CD4-positive, alpha-beta T cell treated with Interleukin-2 at 100 ng/mL for 4 hours (primary cell): Measurements from ENCODE around the gene TMEM63C.

Experiments used
- DNase-seq: peaks from one replicate; pipeline ENCODE4 v3.0.0-alpha.2; 2020; ENCODE audit warnings: low spot score

TMEM63C gene

GRCh38 chr14:77258566-77258965 lies 77.0 kb downstream of the TMEM63C start:
- no peak for DNase-seq

- DNase-seq = no peak
Observed at GRCh38 chr14:77259025-77259715, 77.6 kb downstream of the TMEM63C start.

GRCh38 chr14:77260199-77260598 lies 78.6 kb downstream of the TMEM63C start:
- no peak for DNase-seq

GRCh38 chr14:77260631-77261030 lies 79.0 kb downstream of the TMEM63C start:
- no peak for DNase-seq

GRCh38 chr14:77264466-77265186 lies 83.0 kb downstream of the TMEM63C start:
- no peak for DNase-seq

GRCh38 chr14:77265187-77265515 lies 83.6 kb downstream of the TMEM63C start:
- no peak for DNase-seq

- DNase-seq = no peak
Observed at GRCh38 chr14:77265561-77266335, 84.2 kb downstream of the TMEM63C start.

GRCh38 chr14:77266336-77266735 lies 84.7 kb downstream of the TMEM63C start:
- no peak for DNase-seq

- no peak for DNase-seq
Observed at GRCh38 chr14:77267937-77268699, 86.5 kb downstream of the TMEM63C start.

GRCh38 chr14:77268989-77269600 lies 87.5 kb downstream of the TMEM63C start:
- no peak for DNase-seq

GRCh38 chr14:77270361-77271112 lies 88.9 kb downstream of the TMEM63C start:
- DNase-seq = no peak

- no peak for DNase-seq
Observed at GRCh38 chr14:77271113-77271710, 89.6 kb downstream of the TMEM63C start, which contains the start of gene NGB. NGB (minus strand) TSS chr14:77271206; CDS start chr14:77270937, 269 bp downstream.

GRCh38 chr14:77272261-77272660 lies 90.7 kb downstream of the TMEM63C start:
- DNase-seq = no peak

- DNase-seq = no peak
Observed at GRCh38 chr14:77273796-77274195, 92.2 kb downstream of the TMEM63C start.

GRCh38 chr14:77275041-77275580 lies 93.5 kb downstream of the TMEM63C start:
- no peak for DNase-seq

- DNase-seq = no peak
Observed at GRCh38 chr14:77275601-77276017, 94.0 kb downstream of the TMEM63C start.

- DNase-seq = no peak
Observed at GRCh38 chr14:77276295-77276935, 94.8 kb downstream of the TMEM63C start.

GRCh38 chr14:77276959-77277358 lies 95.4 kb downstream of the TMEM63C start:
- DNase-seq = no peak

GRCh38 chr14:77278461-77279230 lies 97.0 kb downstream of the TMEM63C start:
- no peak for DNase-seq
